Putamen (tissue), 1 donor: ENCODE results near the gene NFILZ.

ENCODE experiments used
- DNase-seq: peaks from one replicate; pipeline ENCODE4 v3.0.0-alpha.2; 2016; ENCODE audit warnings: low spot score

The NFILZ gene

GRCh38 chr19:8629996-8630683 lies at the start of gene NFILZ:
TSS of gene NFILZ (plus strand) at chr19:8630633. CDS start at chr19:8676766, 46,133 bp downstream.
- DNase-seq = no peak

DNA sequence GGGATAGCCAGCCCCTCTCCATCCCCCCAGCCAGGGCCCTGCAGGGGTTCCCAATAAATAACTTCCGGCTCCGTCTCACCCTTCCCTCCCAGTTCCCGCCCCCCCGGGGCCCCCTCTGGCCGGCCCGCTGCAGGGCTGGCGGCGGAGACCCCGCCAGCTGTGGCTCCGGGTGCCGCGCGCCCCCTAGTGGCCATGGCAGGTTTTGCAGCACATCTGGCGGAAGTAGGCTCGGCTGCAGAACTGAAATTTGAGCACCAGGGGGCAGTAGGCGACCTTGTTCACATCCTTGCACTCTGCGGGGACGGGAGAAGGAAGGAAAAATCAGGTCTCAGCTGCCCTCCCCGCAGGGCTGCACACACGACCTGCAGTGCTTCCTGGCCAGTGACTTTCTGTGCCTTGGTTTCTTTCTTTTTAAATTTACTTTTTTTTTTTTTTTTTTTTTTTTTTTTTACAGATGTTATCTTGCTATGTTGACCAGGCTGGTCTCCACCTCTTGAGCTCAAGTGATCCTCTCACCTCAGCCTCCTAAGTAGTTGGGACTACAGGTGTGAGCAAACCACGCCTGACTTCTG lies 49.6 kb upstream of the NFILZ start:
- DNase-seq = no peak

GRCh38 chr19:8584965-8585893 lies 45.2 kb upstream of the NFILZ start:
- no peak for DNase-seq

- no peak for DNase-seq
These were observed 44.3 kb upstream of the NFILZ start for GRCh38 chr19:8585894-8586750.

- DNase-seq = no peak
These were observed 41.2 kb upstream of the NFILZ start for GRCh38 chr19:8589177-8589714.

DNA sequence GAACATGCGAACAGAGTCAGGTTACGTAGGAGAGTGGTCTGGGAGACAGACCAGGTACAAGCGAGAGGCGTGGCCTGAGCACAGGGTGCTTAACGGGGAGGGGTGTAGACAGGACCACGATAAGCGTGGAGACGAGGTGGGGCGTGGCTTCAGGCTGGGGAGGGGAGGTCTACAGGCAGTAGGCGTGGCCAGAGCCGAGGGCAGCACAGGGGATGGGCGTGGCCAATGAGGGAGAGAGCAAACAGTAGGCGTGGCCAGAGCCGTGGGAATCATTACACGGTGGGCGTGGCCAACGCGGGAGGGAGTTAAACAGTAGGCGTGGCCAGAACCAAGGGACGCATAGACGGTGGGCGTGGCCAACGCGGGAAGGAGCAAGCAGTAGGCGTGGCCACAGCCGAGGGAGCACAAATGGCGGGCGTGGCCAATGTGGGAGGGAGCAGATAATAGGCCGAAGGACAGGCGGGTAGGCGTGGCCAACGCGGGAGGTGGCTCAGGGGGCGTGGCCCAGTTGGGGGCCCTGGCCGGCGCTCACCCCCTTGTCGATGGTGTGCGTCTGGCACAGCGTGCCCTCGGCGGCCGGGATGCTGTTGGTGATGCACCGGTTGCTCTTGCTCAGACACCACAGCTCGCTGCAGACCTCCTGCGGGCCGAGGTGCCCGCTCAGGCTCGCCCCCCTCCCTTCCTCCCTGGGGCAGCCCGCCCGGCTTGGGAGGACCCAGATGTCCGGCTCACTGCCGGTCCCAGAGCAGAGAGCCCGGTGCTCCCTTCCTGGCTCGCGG lies 38.0 kb upstream of the NFILZ start:
- peak; percentile 70 for DNase-seq

- no peak for DNase-seq
These were observed 36.5 kb upstream of the NFILZ start for GRCh38 chr19:8593931-8594330.

DNA sequence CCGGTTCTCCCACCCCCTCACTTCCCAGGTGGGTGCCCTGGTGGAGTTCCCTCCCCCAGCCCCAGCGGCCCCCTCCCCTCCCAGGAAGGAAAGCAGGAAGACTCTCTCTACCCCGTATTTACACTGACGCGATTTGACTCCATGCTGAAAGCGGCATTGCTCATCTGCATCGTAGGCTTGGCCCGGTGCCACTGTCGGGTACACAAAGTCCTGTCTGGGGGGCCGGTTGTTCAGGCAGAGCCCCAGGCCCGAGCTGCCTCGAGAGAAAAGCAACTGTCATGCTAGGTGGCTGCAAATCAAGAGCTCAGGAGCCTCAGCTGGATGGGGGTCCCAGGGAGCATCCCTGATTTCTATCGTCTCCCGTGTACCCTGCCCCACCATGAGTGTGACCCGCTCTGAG lies 34.8 kb upstream of the NFILZ start:
- DNase-seq = no peak

DNA sequence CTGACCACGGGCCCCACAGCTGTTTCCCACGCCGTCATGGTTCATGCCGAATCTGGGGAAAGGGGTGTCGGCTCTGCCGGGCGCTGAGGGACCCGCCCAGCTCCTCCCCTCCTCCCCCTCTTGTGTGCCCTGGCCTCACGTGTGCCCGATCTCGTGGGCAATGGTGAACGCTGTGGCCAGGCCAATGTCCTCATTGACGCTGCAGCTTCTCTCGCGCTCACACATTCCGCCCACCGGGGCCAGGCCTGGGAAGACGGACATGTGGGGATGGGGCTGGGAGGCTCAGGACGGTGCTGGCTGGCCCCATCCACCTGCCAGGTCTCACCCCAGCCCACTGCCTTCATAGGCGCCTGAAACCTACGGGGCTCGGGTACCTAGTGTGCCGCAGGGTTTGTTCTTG lies 34.3 kb upstream of the NFILZ start:
- no peak for DNase-seq

DNA sequence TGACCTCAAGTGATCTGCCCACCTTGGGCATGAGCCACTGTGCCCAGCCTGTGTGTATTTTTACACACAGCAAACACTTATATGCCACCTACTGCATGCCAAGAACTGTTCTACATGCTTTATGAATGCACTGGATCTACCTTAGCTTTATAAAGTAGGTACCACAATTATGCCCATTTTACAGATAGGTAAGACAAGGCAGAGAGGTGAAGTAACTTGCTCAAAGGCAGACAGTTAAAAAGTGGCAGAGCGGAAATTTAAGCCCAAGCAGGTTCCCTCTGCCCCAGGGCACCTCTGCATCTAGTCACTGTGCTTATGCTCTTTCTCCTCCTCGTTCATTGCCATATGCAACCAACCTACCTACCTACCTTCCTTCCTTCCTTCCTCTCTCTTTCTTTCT lies 30.4 kb upstream of the NFILZ start:
- no peak for DNase-seq

DNA sequence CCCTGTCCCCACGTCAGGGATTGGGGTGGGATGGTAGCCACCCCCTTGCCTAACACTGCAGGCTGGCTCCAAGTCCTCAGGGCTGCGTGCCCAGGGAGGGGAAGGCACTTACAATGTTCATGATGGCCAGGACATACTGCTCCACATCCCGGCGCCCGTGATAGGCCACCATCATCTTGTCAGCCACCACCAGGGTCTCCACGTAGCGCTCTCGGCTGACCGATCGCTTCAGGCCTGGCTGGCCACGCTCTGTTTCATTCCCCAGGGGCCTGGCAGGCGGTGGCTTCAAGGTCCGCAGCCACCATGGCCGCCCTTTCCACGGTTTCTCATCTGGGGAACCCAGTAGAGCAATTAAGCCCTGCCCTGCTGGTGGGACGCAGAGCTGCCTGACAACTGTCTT lies 29.6 kb upstream of the NFILZ start:
- no peak for DNase-seq

DNA sequence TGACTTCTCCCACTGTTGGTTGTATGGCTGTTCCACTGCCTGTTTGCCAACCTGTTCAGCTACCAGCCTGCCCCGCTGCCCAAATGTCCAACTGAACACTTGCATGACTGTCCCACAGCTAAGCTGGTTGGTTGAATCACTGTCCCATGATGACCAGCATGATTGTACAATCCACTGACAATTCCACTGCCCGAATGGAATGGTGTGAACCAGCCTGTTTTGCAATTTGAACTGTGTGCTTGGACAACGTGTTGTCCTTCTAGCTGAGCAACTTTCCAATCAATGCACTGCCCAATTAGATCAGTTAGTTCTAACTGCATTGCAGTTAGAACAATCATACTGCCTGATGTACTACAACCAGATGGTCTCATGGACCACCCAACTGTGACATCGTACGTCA lies 28.6 kb upstream of the NFILZ start:
- DNase-seq = no peak

DNA sequence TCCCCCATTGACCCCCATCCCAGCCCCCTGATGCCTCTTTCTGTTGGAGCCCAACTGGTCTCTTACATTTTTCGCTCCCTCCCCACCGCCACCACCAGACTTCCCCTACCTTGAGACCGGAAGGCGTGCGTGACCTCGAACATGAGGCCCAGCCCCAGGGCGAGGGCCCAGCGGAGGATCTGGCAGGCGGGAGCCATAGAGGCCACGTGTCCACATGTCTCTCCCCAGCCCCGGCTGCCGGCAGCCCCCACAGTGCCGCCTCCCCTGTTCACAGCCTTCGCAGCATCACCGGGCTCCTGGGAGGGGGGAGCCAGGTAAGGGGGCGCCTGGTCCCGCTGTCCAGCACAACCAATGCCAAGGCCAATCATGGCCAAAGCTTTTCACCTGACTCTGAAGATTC lies 24.9 kb upstream of the NFILZ start:
- no peak for DNase-seq

DNA sequence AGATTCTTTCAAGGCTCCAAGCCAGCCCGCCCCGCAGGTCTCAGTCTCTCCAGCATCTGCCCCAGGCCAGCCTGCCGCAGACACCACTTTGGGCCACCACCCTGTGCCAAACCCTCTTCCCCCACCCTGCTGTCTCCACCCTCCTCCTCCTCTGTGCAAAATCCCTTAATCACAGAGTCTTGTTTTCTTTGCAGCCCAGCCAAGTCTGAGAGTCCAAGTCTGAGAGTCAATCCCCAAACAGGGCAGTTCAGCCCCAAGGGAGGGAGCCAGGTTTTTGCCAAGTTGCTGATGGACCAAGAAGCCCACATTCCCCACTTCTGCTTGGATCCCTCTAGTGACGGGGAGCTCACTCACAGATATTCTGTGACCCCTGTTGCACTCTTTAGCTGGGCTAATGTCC lies 23.0 kb upstream of the NFILZ start:
- no peak for DNase-seq

GRCh38 chr19:8608941-8609278 lies 21.5 kb upstream of the NFILZ start:
- no peak for DNase-seq

DNA sequence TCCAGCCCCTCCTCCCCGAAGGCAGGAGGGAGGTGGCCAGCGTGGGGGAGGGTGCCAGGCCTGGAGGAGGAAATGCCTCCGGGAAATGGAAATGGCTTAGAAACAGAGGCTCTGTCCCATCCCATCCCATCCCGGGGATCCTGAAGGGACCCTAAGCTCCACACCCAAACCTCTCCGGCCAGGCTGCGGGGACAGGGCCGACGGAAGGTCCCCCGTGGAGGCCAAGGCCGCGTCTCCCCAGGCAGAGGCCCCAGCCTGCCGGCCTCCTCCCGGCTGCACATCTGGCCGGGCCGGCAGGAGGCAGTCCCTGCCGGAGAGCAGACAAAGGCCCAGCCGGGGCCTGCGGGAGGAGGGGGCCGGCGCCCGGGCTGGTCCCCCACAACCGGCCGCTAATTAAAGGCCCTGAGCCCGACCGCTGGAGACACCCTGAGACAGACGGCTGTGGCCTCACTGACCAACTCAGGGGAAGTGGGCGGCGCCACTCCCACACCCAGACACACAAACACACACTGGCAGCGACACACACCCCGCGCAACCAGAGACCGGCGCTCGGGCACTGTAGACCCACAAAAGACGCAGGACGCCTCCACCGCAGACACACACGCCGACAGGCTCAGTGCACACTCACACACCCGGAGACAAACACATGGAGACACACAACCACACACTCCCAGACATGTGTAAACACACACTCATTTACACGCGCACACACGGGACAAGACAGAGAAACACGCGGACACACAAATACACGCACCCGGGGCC lies 21.0 kb upstream of the NFILZ start:
- DNase-seq = no peak

- DNase-seq = no peak
These were observed 20.1 kb upstream of the NFILZ start, which contains the start of gene ADAMTS10 for GRCh38 chr19:8610041-8610935. TSS of gene ADAMTS10 (minus strand) at chr19:8610715. CDS start at chr19:8605710, 5,005 bp downstream.

GRCh38 chr19:8610936-8611300 lies 19.5 kb upstream of the NFILZ start:
- DNase-seq = no peak

- DNase-seq = no peak
These were observed 19.0 kb upstream of the NFILZ start for GRCh38 chr19:8611391-8611876.
